B cell (primary cell): ENCODE measurements around the gene CCDC183.

ENCODE experiments used
- EZH2 ChIP-seq: IDR thresholded peaks from 2 replicates; pipeline ENCODE4 v1.6.1; 2012; ENCODE audit warnings: borderline replicate concordance, low read depth, mild to moderate bottlenecking, moderate library complexity, low read length; ENCODE audit not compliant: insufficient read depth, poor library complexity, severe bottlenecking
- TF ChIP-seq, protein P1 (sequence below): fragments of 200-600 bp; IDR thresholded peaks from one replicate; pipeline ENCODE4 v1.8.0; 2022; ENCODE audit warnings: antibody characterized with exemption, mild to moderate bottlenecking

DNA sequence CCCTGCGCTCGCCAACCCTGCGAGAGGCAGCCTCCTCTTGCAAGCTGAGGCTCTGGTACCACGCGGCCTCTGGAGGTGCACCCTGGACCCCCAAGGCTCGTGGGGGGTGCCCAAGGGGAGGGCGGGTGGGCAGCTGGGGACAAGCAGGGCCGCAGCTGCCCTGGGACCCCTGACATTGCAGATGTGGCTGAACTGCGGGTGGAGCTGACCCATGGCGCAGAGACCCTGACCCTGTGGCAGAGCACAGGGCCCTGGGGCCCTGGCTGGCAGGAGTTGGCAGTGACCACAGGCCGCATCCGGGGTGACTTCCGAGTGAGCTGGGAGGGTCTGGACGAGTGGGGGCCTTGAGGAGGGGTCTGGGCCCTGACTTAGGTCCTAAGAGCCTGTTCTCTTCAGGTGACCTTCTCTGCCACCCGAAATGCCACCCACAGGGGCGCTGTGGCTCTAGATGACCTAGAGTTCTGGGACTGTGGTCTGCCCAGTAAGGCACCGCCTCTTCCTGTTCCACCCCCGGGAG, 57.5 kb downstream of the CCDC183 start:
- TF ChIP-seq, protein P1, sequence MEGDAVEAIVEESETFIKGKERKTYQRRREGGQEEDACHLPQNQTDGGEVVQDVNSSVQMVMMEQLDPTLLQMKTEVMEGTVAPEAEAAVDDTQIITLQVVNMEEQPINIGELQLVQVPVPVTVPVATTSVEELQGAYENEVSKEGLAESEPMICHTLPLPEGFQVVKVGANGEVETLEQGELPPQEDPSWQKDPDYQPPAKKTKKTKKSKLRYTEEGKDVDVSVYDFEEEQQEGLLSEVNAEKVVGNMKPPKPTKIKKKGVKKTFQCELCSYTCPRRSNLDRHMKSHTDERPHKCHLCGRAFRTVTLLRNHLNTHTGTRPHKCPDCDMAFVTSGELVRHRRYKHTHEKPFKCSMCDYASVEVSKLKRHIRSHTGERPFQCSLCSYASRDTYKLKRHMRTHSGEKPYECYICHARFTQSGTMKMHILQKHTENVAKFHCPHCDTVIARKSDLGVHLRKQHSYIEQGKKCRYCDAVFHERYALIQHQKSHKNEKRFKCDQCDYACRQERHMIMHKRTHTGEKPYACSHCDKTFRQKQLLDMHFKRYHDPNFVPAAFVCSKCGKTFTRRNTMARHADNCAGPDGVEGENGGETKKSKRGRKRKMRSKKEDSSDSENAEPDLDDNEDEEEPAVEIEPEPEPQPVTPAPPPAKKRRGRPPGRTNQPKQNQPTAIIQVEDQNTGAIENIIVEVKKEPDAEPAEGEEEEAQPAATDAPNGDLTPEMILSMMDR, result no peak
- TF ChIP-seq EZH2, result no peak
